Measurements from ENCODE around the gene RREB1.

Gene RREB1

DNA sequence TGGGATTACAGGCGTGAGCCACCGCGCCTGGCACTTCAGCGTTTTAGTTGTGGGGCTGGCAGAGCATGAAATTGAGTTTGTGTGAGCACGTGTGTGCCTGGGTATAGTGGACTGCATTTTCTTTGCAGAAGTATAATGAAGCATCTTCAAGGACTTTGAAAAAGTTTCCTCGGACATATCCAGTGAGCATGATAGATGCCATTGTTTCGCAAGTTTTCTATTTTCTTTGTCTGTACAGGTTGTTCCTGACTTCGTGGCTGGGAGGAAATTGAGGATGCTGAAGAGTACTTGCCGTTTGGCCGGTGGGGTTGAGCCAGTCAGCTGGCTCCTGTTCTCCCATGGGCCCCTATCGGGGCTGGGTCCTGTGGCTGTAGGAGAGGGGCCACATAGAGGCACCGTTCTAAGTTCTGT is 55.9 kb downstream of the RREB1 start:
- DNase-seq (ENCODE audit: low read depth, low spot score): no peak

DNA sequence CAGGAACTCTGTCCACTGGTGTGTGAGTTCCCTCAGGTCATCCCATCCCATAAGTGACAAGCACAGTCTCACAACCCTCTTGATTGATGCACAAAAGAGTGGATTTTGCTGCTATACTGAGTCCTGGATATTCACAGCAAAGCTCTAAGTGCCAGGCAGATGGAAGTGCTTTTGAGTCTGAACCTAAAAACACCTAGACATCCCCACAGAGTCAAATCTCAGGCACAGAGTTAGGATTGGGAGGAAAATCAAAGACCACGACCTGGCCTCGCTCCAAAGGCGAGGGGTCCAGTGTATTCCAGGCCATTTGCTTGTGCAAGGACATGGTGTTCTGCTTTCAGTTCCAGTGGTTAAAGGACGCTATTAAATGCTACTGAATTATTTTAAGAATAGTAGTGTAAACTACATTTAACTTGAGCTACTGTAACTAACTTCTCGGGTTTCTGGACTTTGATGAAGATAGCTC is 56.8 kb downstream of the RREB1 start:
- no peak for DNase-seq (ENCODE audit: low read depth, low spot score)

DNA sequence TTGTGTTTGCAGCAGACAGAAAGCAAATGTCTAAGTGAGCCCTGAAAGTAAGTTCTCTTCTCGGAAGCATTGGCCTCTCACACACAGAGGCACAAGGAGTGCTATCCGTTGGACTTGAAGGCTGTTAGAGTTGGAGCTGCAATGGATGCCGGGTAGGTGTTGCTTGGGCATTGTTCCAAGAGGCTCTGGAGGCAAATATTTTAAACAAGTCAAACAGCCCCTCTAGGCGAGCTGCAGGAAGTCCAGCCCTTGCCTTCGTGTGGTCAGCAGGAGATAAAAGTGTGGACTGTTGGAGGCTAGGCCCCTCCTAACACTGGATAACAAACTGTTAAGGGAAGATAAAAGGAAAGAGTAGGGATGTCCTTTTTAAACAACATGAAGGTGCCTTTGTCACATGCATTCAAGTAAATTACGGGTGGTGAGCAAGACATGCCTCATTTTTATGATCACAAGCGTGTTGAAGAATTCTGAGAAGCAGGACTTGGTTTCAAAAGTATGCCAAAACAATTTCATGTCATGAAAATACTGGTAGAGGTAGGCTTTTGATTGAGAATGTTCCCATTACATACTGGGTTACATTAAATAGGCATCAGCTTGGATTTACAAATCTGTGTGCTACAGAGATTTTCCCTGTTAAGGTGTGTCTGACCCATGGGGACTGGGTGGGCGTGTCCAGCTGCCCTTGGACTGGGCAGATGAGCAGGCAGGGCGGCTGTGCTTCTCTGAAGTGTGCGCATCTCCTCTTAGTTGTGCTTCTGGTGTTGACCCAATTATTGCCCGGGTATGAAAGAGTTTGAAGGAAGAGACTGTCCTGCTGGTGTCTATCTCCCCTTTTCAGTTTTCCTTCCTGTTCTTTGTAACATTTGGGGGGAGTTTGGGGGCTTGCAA is 57.5 kb downstream of the RREB1 start:
- DNase-seq (ENCODE audit: low read depth, low spot score): peak; percentile 31

DNA sequence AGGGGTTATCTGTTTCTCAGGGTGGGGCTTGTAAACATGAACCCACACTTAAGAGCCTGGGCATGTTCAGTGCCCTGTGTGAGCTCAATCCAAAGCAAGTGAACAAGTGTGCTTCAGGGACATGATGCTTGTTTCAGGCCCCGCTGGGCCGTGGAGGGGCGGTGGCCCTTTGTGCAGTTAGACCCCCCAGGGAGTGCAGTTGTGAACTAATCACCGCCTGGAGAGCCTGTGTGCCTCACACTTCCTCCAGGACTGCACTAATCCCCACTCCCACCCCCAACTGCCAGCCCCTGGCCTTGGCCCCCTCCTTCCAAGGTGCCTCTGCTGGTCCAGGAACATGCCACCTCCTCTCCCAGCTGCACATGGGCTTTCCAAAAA is 58.1 kb downstream of the RREB1 start:
- peak; percentile 33 for DNase-seq (ENCODE audit: low read depth, low spot score)

DNA sequence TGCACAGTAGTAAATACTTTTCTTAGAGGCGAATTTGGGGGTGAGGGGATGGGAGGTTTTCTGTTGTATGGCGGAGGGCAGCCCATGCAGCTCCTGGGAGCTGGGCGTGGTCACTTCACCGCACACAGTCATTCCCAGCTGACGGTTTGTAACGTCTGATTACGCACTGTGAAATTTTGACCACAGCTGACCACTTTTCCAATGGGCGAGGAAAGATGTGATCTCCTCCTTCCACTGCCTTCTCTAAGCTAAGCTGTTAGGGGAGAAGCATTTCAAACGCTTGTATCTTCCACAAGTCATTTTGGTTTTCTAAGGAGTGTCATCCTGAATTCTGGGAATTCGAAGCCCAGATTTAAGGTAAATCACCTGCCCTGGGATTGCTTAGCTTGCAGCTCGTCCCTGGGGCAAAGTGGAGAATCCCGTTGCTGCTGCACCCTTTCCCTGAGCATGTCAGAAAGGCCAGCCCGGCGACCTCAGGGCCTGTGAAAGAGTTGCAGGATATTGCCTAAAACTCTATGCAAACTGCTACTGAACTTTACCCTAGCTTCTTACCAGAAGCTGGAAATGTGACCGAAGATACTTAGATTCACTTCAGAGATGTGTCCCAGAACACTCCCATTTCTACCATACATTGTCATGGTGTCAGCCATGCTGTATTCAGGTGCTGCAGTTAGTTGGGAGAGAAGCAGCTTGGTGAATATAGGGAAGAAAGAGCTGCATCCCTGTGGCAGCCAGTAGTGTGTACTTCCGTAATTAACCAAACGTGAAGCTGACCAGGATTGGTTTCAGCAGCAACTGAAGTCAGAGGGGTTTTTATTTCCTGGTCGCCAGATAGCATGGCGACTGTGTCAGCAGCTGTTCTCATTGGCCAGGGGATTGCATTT is 58.9 kb downstream of the RREB1 start:
- peak; percentile 55 for DNase-seq (ENCODE audit: low read depth, low spot score)

DNA sequence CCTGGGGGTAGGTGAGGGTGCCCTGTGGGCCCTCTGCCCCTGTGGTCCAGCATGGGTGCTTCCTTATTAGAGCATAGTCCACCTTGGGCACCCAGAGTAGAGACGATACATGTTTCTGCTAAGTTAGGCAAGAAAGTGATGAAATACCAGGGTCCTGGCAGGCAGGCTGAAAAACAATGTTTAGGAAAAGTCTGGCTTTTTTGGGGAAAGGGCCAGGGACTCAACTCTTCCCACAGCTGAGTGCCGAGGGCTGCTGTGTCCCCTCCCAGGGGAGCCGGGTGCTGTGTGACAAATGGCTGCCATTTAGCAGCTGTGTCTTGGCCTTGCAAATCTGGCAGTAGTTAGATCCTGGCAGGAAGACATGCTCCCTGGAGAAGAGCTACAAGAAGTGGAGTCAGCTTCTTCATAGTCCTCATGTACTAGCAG is 61.5 kb downstream of the RREB1 start:
- DNase-seq (ENCODE audit: low read depth, low spot score): no peak

DNA sequence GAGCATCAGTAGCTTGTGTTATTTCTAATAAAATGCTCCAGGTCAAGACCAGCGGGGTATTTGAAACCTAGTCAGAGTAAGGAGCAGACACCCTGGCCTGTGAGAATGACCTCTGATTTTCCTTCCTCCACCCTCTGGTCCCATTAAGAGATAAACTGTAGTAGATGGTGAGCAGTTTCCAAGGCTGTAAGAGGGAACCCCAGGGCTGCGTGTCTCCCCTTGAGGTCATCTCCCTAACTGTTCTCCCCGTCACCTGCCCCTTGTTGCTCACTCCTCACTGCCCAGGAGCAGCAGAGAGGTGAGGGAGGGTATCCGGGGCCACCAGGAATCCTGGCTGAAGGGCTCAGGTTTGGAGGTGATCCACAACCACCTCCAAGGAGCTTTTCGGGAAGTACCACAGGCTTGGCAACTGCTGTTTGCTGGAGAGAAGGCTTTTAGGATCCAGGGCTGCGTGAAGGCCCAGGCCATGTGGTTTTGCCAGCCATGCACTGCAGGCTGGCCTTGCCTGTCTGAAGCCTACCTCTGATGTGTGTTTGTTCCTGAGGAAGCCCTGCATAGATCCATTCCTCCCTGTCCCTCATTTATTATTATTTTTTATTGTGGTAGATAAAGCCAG is 62.5 kb downstream of the RREB1 start:
- no peak for DNase-seq (ENCODE audit: low read depth, low spot score)

DNA sequence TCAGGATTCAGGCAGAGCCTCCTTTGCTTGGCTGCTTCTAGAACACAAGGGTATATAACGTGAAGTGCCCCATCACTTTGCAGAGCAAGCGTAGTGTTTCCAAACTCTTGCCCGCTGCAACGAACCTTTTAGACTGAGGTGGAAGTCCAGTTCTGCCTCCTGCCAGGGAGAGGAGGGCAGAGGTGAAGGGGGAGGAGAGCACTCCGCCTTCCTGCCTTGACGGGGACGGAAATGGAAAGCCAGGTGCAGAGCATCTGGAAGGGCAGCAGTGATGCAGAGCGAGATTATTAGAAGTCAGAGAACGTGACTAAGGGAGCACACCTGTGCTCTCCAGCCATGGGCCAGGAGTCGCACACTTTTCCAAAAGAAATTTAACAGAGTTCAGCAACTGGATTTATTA is 63.4 kb downstream of the RREB1 start:
- DNase-seq (ENCODE audit: low read depth, low spot score): no peak

DNA sequence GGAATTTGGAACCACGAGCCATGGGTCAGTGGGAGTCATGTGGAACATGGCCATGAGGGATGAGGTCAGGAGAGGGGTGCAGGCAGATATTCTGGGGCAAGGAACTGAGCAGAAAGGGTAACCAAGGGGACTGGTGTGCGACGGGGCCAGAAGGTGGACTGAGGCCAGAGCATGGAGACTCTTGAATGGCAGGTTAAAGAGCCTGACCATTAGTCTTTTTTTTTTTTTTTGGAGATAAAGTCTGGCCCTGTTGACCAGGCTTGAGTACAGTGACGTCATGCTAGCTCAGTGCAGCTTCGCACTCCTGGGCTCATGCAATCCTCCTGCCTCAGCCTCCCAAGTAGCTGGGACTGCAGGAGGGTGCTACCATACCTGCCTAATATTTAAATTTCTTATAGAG is 64.0 kb downstream of the RREB1 start:
- no peak for DNase-seq (ENCODE audit: low read depth, low spot score)

DNA sequence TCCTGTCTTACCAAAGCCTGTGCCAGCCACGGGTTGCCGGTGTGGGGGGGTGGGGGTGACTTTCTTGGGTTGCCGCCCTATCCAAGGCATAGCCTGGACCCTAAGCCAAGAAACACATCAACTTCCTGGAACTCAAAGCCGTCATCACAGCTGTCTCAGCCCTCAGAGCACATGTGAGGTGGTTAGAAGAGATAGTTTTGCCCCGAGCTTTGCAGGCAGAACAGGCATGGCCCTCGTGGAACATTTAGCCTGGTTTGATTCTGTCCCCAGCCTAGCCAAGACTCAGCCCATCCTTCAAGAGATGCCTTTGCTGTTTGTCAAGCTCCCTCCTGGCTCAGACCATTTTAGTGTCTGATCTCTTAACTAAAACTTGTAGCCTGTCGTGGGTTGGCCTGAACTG is 64.9 kb downstream of the RREB1 start:
- DNase-seq (ENCODE audit: low read depth, low spot score): peak; percentile 47

DNA sequence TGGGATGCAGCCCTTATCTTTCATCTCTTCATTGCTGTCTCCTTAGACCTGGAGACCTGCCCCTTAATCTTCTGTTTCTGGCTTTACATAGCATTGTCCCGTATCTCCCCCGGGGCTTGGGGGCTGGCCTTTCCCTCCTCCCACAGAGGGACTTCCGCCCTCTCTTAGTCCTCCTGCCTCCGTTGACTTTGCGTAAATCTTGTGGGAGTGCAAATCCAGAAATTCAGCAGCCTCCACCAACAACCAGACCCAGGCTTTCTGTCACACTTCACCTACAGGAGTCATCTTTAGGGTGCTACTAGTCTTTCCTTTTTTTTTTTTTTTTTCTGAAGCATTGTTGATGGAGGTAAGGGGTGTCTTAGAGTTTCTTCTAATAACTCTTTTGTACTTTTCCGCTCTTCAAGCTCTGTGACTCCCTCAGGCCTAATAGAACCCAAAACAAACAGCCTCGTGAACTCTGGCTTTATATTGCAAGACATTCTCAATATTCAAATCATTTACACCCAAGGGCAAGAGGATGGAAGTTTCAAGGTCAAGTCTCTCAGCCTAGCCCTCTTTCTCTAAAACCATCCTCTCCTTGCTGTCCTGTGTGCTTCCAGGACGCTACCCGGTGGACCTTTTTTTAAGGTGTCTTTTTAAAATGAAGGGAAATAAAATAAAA is 66.2 kb downstream of the RREB1 start:
- DNase-seq (ENCODE audit: low read depth, low spot score): no peak

DNA sequence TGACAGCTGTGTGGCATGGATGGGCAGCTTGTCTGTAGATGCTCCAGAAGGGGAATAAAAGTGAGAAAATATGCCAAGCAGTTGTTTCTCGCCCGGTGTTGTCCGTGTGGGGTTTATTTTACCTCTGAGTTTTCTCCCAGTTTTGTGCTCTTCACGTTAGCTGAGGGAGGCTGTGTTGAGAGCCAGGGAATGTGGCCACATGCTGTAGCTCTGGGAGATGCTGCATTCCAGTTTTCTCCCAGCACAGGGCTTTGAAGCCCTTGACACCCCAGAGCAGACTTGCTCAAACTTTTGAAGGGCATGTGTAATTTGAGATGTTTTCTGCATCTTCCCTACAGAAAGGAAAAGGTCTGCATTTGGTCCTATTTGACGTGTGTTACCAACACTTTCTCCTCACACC is 67.7 kb downstream of the RREB1 start:
- peak; percentile 61 for DNase-seq (ENCODE audit: low read depth, low spot score)

DNA sequence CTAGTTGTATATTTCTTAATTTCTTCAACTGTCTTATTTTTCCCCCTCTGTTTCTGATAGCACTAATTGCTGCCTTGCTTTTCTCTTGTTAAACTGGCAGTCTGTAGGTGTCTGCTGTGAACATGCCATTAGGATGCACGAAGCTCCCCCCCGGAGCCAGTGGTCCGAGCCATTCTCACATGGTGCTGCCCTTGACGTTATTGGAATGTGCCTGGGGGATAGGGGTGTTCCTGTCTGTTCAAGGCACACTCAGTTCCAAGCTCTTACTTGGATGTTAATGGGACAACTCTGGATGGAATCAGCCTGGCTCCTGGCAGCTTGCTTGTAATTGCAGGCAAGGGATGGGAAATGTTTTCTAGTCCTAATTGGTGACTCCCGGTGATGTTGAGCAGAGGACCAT is 68.4 kb downstream of the RREB1 start:
- peak; percentile 37 for DNase-seq (ENCODE audit: low read depth, low spot score)

DNA sequence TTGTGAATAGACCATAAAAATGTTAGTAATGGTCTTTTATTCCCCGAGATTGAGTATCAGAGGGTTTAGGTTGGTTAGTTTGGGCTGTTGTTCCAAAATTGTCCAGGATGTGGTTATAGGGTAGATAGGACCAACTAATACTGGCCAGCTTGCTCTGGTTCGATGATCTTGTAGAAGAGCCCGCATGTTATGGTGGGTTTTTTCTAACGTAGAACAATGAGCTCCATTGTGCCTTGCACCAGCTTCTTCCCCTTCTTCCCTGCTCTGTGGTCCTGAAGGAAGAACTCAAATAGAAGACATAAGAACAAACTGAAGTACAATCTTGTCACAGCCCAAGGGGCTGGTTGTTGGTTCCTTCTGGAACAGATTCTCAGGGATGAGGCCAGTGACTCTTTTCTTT is 70.5 kb downstream of the RREB1 start:
- no peak for DNase-seq (ENCODE audit: low read depth, low spot score)

DNA sequence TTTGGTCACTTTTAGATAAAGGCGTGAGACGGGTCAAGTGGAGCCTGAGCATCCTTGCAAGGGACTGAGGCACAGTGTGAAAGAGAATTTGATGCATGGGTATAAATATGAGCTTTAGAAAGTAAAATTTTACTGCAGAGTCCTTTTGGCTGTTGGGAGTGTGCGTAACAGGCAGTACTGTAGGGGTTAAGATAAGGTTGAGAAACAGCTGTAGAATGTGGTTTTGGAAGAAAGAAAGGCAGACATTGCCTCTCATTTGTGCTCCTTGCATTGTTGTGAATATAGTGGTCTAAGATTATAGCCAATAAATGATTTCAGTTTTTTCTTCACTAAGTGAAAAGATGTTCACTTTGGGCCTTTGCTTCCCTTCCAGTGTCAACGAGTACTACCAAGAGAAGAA is 73.0 kb downstream of the RREB1 start:
- no peak for DNase-seq (ENCODE audit: low read depth, low spot score)

DNA sequence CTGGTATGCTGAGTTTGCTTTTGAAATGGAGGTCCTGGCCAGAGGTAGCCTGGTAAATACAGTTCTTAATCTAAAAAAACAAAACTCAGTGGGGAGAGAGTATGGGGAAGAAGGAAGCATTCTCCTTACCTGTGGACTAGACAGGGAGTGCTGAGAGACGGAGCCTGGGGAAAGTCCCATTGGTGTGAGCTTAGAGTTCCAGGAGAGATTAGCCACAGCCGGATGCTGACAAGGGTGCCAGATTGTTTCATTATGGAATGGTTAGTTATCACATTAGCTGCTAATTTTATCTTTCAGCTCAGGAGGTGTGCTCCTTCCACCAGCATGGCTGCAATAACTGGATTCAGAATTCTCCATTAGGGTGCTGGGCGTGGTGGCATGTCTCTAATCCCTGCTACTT is 75.9 kb downstream of the RREB1 start:
- DNase-seq (ENCODE audit: low read depth, low spot score): no peak

DNA sequence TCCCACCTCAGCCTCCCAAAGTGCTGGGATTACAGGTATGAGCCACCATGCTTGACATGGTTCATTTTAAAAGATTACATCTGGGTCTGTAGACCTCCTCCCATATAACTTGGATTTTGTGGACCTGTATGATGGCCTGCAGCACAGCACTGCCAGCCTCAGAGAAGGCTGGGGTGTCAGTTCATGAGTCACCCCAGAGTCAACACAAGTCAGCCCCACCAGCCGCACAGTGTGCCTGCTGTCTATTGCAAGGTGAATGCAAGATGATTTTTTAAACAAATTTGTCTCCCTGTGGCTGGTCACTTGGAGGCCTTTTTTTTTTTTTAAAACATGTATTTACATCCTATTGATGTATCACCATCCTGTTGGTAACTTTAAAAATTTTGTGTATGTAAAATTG is 76.7 kb downstream of the RREB1 start:
- DNase-seq (ENCODE audit: low read depth, low spot score): no peak

DNA sequence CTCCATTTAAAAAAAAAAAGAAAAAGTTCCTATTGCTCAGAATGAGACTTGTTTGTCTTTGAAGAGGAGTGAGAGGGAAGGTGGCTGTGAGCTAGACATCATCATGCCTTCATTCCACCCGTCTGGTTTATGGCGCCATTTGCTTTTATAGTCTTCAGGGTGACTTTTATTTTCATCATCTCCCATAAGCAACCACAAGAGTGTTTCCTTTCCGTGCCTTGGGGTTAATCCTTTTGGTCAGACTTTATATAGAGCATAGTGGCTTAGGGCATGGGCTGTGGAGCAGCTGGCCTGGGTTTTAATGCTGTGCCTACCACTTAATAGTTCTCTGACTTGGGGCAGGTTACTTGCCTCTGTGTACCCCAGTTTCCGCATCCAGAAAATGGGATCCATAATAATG is 77.8 kb downstream of the RREB1 start:
- no peak for DNase-seq (ENCODE audit: low read depth, low spot score)

DNA sequence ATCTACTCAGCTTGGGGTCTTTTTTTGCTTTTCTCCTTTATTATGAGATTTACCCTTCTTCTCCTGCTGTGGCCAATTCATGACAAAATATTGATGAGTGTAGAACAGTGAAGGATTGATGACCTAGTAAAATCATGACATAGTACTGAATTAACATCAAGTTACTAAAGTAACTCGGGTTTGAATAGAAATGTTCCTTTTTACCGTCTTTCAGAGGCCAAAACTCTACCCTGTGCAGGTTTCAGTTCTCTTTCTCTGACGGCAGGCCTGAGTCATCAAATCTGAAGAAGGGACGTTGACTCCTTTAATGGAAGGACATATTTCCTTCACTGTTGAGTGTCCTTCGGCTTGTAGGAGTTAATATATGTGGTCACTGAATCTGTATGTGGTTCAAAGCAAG is 80.7 kb downstream of the RREB1 start:
- DNase-seq (ENCODE audit: low read depth, low spot score): no peak

DNA sequence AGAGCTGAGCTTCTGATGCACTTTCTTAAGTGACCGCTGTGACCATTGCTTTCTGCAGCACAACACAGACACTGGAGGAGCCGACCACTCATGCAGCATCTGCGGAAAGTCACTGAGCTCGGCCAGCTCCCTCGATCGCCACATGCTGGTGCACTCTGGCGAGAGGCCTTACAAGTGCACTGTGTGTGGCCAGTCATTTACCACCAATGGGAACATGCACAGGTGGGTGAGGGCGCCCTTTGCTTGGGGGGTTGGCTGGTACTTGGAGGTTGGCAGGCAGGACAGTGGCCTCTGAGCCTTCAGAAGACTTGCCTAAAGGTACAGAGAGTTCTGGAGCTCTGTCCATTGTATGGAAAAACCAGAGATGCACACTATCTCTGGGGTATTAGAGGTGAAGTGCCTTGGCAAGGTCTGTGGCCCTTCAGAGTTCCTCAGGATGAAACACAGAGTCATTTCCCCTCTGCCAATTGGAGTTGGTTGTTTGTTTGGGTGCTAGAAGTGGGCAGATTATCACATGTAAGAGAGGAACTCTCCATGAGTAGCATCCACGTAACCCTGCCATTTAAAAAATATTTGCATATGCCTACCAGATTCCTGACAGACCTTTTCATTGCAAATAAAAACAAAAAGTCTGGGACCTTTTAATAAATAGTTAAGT is 81.5 kb downstream of the RREB1 start:
- DNase-seq (ENCODE audit: low read depth, low spot score): no peak

DNA sequence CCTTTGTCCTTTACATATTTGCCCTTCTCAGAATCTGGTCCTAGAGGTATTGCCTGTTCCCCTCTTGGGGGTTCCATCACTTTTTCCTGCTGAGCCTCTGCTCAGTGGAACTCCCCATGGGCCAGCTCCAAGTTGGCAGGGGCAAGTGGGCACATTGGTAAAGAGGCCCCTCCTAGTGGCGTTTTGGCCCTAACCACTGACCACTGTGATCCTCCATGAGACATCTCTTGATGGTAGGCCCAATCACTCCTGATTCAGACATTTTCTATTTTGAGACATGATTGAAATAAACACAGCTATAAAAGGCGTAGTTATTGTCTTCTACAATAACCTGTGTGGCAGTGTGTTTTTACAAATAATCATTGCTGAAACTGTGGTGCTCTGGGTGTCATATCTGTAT is 83.0 kb downstream of the RREB1 start:
- DNase-seq (ENCODE audit: low read depth, low spot score): no peak
